HG02981 (cell line): Measurements from ENCODE around the gene PIP5K1C.

Source experiments
- ATAC-seq: cut with Tn5 transposase; IDR thresholded peaks from one replicate; pipeline ENCODE4 v1.9.1; 2021; ENCODE audit warnings: mild to moderate bottlenecking, moderate library complexity; ENCODE audit not compliant: unreplicated experiment

The PIP5K1C gene, protein sequence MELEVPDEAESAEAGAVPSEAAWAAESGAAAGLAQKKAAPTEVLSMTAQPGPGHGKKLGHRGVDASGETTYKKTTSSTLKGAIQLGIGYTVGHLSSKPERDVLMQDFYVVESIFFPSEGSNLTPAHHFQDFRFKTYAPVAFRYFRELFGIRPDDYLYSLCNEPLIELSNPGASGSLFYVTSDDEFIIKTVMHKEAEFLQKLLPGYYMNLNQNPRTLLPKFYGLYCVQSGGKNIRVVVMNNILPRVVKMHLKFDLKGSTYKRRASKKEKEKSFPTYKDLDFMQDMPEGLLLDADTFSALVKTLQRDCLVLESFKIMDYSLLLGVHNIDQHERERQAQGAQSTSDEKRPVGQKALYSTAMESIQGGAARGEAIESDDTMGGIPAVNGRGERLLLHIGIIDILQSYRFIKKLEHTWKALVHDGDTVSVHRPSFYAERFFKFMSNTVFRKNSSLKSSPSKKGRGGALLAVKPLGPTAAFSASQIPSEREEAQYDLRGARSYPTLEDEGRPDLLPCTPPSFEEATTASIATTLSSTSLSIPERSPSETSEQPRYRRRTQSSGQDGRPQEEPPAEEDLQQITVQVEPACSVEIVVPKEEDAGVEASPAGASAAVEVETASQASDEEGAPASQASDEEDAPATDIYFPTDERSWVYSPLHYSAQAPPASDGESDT

GRCh38 chr19:3700242-3701032, at the start of gene PIP5K1C:
Gene PIP5K1C (minus strand): TSS chr19:3700468. CDS start chr19:3700390, 78 bp downstream.
- peak; percentile 80 for ATAC-seq

GRCh38 chr19:3748965-3749364, 48.7 kb upstream of the PIP5K1C start:
- no peak for ATAC-seq

- no peak for ATAC-seq
These were observed 46.2 kb upstream of the PIP5K1C start for GRCh38 chr19:3746371-3747056.

DNA sequence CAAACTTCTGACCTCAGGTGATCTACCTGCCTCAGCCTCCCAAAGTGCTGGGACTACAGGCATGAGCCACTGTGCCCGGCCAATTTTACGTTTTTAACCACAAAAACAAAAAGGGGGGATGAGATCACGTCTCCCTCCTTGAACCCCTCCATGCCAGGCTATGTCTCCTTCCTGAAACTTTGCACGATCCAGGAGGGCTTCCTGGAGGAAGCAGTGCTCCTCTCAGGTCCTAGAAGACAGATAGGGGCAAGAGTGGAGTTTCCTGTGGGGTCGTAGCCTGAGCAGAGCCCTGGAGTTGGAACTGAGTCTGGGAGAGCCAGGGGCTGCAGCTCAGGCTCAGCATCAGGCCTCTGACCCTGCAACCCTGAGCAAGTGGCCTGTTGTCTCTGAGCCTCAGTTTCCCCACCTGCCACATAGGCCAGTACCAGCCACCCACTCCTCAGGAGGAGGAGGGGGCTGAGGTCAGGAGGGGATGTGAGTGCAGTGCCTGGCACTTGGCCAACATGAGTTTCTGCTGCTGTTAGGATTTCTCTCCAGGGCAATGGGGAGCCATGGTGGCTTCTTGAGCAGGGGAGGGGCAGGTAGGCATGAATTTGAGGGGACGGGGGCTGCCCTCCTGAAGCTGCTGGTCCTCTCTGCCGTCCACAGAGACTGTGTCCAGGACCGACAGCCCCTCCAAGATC, 45.2 kb upstream of the PIP5K1C start:
- ATAC-seq, result no peak

DNA sequence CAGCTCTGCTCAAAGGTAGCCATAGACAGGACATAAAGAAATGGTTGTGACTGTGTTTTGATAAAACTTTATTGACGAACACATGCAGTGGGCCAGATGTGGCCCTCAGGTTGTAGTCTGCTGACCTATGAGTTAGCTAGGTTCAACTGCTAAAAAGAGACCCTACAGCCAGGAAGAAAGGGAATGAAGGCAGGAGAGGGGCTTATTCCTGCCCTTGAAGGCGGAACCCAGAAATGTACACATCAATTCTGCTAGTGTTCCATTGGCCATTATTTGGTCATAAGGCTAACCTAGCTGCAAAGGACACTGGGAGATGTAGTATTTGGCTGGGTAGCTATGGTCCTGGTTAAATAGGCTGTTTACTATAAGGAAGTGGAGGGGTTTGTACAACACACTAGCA, 43.2 kb upstream of the PIP5K1C start:
- ATAC-seq, result no peak

GRCh38 chr19:3740431-3740830, 40.2 kb upstream of the PIP5K1C start:
- no peak for ATAC-seq

DNA sequence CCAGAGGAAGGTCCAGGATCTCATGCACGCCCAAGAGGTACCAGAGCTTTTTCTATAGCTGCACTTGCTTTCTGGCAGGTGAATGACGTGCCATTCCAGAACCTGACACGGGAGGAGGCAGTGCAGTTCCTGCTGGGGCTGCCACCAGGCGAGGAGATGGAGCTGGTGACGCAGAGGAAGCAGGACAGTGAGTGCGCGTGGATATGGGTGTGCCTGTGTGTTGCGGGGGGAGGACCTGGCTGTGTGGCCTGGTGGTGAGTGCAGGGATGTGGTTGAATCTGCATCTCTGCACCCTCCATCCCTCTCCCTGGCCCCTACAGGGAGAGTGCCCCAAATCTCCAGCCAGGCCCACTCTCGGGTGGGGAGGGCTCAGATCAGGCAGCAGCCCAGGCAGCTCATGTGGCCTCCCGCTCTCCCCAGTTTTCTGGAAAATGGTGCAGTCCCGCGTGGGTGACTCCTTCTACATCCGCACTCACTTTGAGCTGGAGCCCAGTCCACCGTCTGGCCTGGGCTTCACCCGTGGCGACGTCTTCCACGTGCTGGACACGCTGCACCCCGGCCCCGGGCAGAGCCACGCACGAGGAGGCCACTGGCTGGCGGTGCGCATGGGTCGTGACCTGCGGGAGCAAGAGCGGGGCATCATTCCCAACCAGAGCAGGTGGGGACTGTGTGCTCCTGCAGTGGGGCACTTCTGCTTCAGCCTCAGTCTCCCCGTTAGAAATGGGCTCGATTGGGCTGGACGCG, 38.4 kb upstream of the PIP5K1C start:
- ATAC-seq, result no peak

GRCh38 chr19:3737487-3738205, 37.4 kb upstream of the PIP5K1C start:
- ATAC-seq, result no peak

DNA sequence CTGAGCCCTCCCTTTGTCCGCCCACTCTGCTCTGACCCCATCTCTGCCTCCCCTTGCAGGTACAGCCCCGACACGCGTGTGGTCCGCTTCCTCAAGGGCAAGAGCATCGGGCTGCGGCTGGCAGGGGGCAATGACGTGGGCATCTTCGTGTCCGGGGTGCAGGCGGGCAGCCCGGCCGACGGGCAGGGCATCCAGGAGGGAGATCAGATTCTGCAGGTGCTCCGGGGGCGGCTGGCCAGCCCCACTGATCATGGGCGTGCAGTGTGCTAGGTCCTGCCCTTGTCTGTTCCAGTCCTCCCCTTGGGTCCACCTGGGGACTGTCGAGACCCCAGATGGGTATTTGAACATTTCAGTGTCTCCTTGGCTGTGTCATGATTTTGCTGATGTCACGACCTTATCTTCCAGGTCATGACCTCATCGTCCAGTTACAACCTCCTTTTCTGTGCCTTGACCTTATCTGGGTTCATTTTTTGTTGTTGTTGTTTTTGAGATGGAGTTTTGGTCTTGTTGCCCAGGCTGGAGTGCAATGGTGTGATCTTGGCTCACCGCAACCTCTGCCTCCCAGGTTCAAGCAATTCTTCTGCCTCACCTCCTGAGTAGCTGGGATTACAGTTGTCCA, 35.9 kb upstream of the PIP5K1C start:
- ATAC-seq, result no peak

DNA sequence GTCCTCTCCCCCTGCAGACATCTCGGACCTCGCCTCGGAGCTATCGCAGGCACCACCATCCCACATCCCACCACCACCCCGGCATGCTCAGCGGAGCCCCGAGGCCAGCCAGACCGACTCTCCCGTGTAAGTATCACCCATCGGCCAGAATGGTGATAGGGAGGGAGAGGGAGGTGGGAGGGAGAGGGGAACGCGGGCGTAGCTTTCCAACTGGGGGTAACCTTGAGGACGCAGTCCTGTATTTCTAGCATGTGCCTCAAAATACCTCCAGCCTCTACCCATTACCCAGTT, 34.0 kb upstream of the PIP5K1C start:
- no peak for ATAC-seq

- no peak for ATAC-seq
These were observed 33.5 kb upstream of the PIP5K1C start for GRCh38 chr19:3733549-3734309.

- no peak for ATAC-seq
These were observed 31.8 kb upstream of the PIP5K1C start for GRCh38 chr19:3732108-3732507.

GRCh38 chr19:3730457-3730958, 30.2 kb upstream of the PIP5K1C start:
- no peak for ATAC-seq

GRCh38 chr19:3725640-3726310, 25.5 kb upstream of the PIP5K1C start:
- no peak for ATAC-seq

DNA sequence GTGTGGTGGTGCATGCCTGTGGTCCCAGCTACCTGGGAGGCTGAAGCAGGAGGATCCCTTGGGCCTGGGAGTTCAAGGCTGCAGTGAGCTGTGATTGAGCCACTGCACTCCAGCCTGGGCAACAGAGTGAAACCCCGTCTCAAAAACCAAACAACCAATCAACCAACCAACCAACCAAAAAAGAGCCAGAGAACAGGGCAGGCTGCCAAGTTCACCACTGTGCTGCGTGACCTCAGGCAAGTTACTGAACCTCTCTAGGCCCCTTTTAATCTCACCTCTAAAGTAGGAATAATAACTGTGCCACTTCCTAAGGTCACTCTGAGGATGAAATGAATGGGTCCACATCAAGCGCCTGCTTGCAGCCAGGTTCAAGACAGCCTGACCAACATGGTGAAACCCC, 24.9 kb upstream of the PIP5K1C start:
- ATAC-seq, result no peak

- ATAC-seq, result no peak
These were observed 23.6 kb upstream of the PIP5K1C start for GRCh38 chr19:3723883-3724282.

GRCh38 chr19:3723110-3723488, 22.8 kb upstream of the PIP5K1C start:
- no peak for ATAC-seq
